Measurements from ENCODE around the gene DENR.
"Not testable (repeated sequence)": the region's sequence is repeated elsewhere in the genome, so short reads cannot be mapped to it uniquely, and the experiment has no call there.

Gene DENR

GRCh38 chr12:122740351-122740750 lies 12.3 kb upstream of the DENR start:
- no peak for DNase-seq (ENCODE audit: low read depth)

- no peak for DNase-seq (ENCODE audit: low read depth)
Observed at GRCh38 chr12:122743895-122744525, 8.6 kb upstream of the DENR start.

- DNase-seq (ENCODE audit: low read depth): no peak
Observed at GRCh38 chr12:122747224-122748135, 5.1 kb upstream of the DENR start.

GRCh38 chr12:122749569-122750332 lies 2.9 kb upstream of the DENR start:
- DNase-seq (ENCODE audit: low read depth): no peak

- DNase-seq (ENCODE audit: low read depth): not testable (repeated sequence)
Observed at GRCh38 chr12:122750781-122751515, 1.7 kb upstream of the DENR start.

- no peak for DNase-seq (ENCODE audit: low read depth)
Observed at GRCh38 chr12:122753319-122753650, 661 bp downstream of the DENR start.

- no peak for DNase-seq (ENCODE audit: low read depth)
Observed at GRCh38 chr12:122754790-122755189, 2.2 kb downstream of the DENR start.

GRCh38 chr12:122757568-122757967 lies 4.9 kb downstream of the DENR start:
- DNase-seq (ENCODE audit: low read depth): no peak

GRCh38 chr12:122785503-122785902 lies 32.9 kb downstream of the DENR start:
- no peak for DNase-seq (ENCODE audit: low read depth)

- no peak for DNase-seq (ENCODE audit: low read depth)
Observed at GRCh38 chr12:122788387-122788786, 35.8 kb downstream of the DENR start.

GRCh38 chr12:122789637-122790036 lies 37.0 kb downstream of the DENR start:
- no peak for DNase-seq (ENCODE audit: low read depth)

GRCh38 chr12:122790393-122791075 lies 37.9 kb downstream of the DENR start:
- no peak for DNase-seq (ENCODE audit: low read depth)

- no peak for DNase-seq (ENCODE audit: low read depth)
Observed at GRCh38 chr12:122793685-122794106, 41.1 kb downstream of the DENR start.

- DNase-seq (ENCODE audit: low read depth): no peak
Observed at GRCh38 chr12:122795807-122796206, 43.2 kb downstream of the DENR start.

- no peak for DNase-seq (ENCODE audit: low read depth)
Observed at GRCh38 chr12:122799641-122800243, 47.1 kb downstream of the DENR start.

GRCh38 chr12:122803937-122804336 lies 51.3 kb downstream of the DENR start:
- DNase-seq (ENCODE audit: low read depth): no peak

- not testable (repeated sequence) for DNase-seq (ENCODE audit: low read depth)
Observed at GRCh38 chr12:122804957-122805356, 52.3 kb downstream of the DENR start.

GRCh38 chr12:122807651-122808050 lies 55.0 kb downstream of the DENR start:
- DNase-seq (ENCODE audit: low read depth): no peak

GRCh38 chr12:122811777-122812176 lies 59.2 kb downstream of the DENR start:
- no peak for DNase-seq (ENCODE audit: low read depth)

- DNase-seq (ENCODE audit: low read depth): no peak
Observed at GRCh38 chr12:122813310-122813713, 60.7 kb downstream of the DENR start.

- DNase-seq (ENCODE audit: low read depth): no peak
Observed at GRCh38 chr12:122819209-122819785, 66.7 kb downstream of the DENR start.
